Stimulated activated naive CD8-positive, alpha-beta T cell treated with anti-CD3 and anti-CD28 coated beads, Interleukin-15, Interleukin-2, amounts not matched to agents 100 ng/mL and 50 ng/mL, for 24 hours (primary cell): Measurements from ENCODE around the gene TMEM131.
A peak's percentile ranks its signal among the peaks of the same experiment; 100 is the strongest.

ENCODE experiments used
- H3K27ac Mint-ChIP-seq: one replicate; pipeline ENCODE4 v1.8.0; 2021; ENCODE audit warnings: mild to moderate bottlenecking, mixed read lengths
- H3K27me3 Mint-ChIP-seq: one replicate; pipeline ENCODE4 v1.8.0; 2021; ENCODE audit warnings: mixed read lengths
- H3K36me3 Mint-ChIP-seq: one replicate; pipeline ENCODE4 v1.8.0; 2021; ENCODE audit warnings: low read depth, mixed read lengths
- H3K4me1 Mint-ChIP-seq: one replicate; pipeline ENCODE4 v1.8.0; 2021; ENCODE audit warnings: low read depth, mixed read lengths
- H3K4me3 Mint-ChIP-seq: one replicate; pipeline ENCODE4 v1.8.0; 2021; ENCODE audit warnings: mild to moderate bottlenecking, mixed read lengths
- H3K9me3 Mint-ChIP-seq: one replicate; pipeline ENCODE4 v1.8.0; 2021; ENCODE audit warnings: mixed read lengths

TMEM131 gene

DNA sequence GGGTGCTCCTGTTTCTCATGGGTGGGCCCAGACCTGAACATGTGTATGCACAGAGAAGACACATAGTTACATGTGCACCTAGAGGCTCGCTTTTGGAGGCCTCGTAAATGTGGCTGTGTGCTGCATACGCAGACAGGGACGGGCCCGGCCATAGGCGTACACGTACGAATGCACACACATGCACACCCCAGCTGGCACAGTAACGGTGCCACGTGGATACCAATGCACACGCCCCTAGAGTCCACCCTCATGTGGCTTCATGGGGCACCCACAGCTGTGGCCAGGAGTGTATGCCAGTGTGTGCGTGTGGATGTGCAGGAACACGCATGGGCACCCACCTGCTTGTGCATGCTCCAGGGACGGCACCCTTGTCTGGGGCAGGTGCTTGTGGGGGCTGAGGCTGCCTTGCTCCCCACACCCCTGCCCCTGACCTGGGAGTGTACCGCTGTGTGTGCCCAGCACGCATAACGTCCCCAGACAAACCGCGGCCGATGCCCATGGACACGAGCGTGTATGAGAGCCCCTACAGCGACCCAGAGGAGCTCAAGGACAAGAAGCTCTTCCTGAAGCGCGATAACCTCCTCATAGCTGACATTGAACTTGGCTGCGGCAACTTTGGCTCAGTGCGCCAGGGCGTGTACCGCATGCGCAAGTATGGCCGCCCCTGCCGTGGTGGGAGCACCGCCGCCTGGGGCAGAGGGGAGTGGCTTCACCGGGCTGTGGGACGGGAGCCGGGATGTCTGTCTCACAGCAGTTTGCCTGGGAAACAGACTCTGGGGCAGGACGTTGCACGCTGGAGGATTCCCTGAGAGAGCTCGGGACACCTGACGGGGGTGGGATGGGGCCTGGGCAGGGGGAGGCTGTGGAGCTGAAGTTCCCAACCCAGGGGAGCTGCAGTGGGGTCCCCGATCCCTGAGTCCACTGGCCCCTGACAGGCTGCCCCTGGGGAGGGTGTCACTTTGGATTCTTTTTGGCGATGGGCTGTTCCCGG, 261.4 kb downstream of the TMEM131 start:
- Mint-ChIP-seq H3K4me1 (peaks cover 26% of the 10 kb centered on the region), H3K27me3 (no peaks in the 10 kb centered on the region), H3K27ac (no peak overlapping the region), H3K9me3 (peaks cover 4% of the 10 kb centered on the region), H3K36me3 (peaks cover 53% of the 10 kb centered on the region), H3K4me3 (no peak overlapping the region)

DNA sequence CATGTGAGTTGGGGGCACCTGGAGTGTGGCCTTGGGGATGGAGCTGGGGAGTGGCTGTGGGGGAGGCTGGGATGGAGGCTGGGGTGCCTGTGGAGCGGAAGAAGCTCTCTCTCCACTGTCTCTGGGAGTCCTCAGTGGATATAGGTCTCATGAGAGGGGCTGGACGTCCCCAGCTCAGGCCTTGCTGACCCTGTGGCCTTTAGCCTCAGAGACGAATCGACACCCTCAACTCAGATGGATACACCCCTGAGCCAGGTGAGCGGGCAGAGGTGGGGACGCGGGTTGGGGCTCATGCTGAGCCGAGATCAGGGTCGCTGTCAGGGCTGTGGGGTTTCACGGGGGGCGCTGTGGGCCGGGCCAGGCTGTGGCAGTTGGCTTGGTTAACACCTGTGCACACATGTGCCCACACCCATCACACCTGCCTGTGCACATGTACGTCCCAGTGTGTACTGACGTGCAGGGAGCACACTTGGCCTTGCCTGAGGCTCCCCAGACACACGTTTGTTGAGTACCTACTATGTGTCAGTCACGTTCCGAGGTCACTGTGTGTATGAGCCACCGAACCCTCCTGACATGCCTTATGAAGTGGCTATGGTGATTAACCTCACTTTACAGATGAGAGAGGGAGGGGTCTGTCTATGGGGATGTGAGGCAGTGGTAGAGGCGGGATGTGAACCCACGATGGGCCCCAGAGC, 262.3 kb downstream of the TMEM131 start:
- no peak overlapping the region for H3K27ac Mint-ChIP-seq
- H3K36me3 Mint-ChIP-seq: peaks cover 55% of the 10 kb centered on the region
- H3K4me1 Mint-ChIP-seq: peaks cover 34% of the 10 kb centered on the region
- peaks cover 4% of the 10 kb centered on the region for H3K9me3 Mint-ChIP-seq
- H3K4me3 Mint-ChIP-seq: no peak overlapping the region
- H3K27me3 Mint-ChIP-seq: no peaks in the 10 kb centered on the region

DNA sequence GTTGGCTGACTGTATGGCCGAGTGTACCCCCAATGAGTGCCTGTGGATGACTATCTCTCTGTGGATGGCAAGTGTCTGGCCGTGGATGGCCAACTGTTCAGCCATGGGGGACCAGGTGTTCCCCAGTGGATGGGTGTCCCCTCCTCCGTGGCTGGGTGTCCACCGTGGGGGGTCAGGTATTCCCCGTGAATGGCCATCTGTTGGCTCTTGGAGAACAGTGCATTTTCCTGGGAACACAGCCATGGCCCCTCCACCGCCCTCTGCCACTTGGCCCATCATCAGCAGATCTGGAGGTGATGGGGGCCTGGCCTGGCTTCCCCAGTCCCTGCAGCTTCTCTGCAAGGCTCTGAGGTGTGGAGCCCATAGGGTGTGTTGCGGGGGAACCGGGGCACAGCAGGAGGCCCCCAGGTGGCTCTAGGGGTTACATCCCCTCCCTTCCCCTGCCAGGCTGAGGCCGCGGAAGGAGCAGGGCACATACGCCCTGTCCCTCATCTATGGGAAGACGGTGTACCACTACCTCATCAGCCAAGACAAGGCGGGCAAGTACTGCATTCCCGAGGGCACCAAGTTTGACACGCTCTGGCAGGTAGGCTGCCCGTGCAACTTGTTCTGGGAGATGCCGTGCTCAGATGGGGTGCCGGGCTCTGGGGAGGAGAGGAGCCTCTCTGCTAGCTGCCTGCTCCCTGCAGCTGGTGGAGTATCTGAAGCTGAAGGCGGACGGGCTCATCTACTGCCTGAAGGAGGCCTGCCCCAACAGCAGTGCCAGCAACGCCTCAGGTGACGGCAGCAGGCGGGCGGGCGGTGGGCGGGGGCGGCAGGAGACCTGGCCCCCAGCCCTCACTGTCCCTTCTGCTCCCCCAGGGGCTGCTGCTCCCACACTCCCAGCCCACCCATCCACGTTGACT, 263.1 kb downstream of the TMEM131 start:
- no peak overlapping the region for H3K27ac Mint-ChIP-seq
- peaks cover 37% of the 10 kb centered on the region for H3K4me1 Mint-ChIP-seq
- H3K27me3 Mint-ChIP-seq: no peaks in the 10 kb centered on the region
- no peak overlapping the region for H3K4me3 Mint-ChIP-seq
- H3K9me3 Mint-ChIP-seq: peaks cover 4% of the 10 kb centered on the region
- peaks cover 58% of the 10 kb centered on the region for H3K36me3 Mint-ChIP-seq

DNA sequence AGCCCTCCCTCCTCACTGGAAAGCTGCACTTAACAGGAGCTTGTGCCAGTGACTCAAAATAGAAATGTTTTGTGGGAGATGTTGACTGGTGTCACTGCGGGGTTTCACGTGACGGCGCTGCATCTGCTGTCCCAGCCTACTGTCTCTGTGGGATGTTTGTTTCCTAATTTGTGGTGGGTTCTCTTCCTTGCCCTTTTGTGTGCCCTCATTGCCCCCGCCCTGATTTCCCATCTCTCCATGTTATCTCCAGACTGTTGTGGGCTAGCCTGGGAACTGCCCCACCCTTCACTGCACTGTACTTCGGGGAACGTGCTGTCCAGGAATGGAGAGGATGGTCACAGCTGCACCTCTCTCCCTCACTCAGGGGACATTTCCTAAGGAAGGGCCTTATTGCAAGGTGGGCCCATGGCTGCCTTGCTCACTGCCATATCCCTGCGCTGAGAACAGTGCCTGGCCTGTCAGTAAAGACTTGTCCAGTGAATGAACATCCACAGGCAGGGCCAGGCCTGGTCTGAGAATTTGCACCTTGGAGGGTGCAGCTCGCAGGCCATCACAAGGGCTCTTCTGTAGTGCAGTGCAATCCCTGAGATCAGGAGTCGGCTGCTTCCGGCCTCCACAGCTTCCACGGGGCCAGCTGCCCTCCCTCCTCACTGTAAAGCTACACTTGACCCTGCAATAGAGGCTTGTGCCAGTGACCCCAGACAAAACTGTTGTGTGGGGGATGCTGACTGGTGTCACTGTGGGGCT, 264.3 kb downstream of the TMEM131 start:
- Mint-ChIP-seq H3K27me3 (no peaks in the 10 kb centered on the region), H3K27ac (peak overlapping the region; percentile 70), H3K36me3 (peaks cover 62% of the 10 kb centered on the region), H3K4me1 (peaks cover 50% of the 10 kb centered on the region), H3K9me3 (peaks cover 4% of the 10 kb centered on the region), H3K4me3 (no peak overlapping the region)

DNA sequence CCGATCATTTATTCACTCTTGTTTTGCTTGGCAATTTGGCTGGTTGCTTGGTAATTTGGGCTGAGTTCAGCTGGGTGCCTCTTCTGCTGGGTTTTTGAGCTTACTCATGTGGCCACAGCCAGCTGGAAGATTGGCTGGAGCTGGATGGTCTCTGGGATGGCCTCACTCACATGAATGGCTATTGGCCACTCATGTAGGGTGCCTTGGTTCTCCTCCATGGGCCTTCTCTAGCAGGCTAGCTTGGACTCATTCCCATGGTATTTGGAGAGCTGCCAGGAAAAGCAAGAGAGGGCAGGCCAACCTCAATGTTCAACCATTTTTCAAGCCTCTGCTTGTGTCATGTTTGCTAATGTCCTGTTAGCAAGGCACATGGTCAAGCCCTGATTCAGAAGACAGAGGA, 265.5 kb downstream of the TMEM131 start:
- H3K27ac Mint-ChIP-seq: peak overlapping the region; percentile 70
- peaks cover 62% of the 10 kb centered on the region for H3K4me1 Mint-ChIP-seq
- H3K27me3 Mint-ChIP-seq: no peaks in the 10 kb centered on the region
- no peak overlapping the region for H3K4me3 Mint-ChIP-seq
- H3K9me3 Mint-ChIP-seq: peaks cover 4% of the 10 kb centered on the region
- peaks cover 70% of the 10 kb centered on the region for H3K36me3 Mint-ChIP-seq

DNA sequence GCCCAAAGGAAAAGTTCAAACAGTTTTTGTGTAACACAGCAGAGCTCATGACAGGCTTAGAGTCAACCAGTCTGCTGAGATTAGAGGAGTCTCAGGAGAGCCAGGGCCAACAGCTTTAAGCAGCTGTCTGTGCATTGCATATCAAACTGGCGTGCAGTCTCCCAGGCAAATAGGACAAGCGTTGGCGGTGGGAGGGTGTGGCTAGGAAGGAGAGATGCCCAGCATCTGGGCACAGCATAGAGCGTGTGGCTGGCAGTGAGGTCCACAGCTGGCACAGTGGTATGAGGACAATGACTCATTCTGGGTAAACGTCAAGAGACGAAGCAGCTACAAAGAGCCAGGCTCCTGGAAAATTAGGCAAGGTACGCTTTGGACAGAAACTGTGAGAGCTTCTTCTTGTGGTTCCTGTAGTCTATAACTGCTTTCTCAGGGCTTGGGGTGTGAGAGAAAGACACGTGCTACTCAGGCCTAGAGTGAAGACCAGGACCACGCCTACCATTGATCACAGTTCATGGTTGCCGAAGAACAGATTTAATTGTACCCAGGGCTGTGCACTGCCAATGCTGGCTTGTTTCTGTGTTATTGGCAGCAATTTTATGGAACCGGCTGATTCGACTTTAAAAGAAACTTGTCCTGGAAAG, 267.5 kb downstream of the TMEM131 start:
- Mint-ChIP-seq H3K27me3 (no peaks in the 10 kb centered on the region), H3K27ac (peak overlapping the region; percentile 84), H3K9me3 (peaks cover 4% of the 10 kb centered on the region), H3K4me1 (peaks cover 78% of the 10 kb centered on the region), H3K4me3 (peak overlapping the region; percentile 36), H3K36me3 (peaks cover 73% of the 10 kb centered on the region)

DNA sequence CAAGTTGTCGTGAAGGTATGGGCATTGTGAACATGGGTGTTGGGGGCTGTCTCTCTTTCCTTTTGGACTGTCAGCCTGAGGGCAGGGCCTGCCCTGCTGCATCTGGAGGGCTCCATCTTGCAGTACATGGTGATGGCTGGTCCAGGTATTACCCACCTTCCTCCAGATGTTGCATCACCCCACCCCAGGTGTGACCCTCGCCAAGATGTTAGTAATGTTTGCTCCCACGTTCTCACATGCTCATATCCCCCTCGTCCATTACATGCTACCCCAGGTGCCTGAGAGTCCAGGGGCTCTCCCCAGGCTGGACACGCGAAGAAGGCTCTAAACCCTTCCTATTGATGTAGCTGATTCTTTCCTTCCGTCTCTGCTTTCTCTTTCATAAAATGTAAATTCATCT, 268.5 kb downstream of the TMEM131 start:
- H3K9me3 Mint-ChIP-seq: peaks cover 4% of the 10 kb centered on the region
- peaks cover 81% of the 10 kb centered on the region for H3K36me3 Mint-ChIP-seq
- no peaks in the 10 kb centered on the region for H3K27me3 Mint-ChIP-seq
- H3K27ac Mint-ChIP-seq: peak overlapping the region; percentile 84
- H3K4me1 Mint-ChIP-seq: peaks cover 86% of the 10 kb centered on the region
- H3K4me3 Mint-ChIP-seq: peak overlapping the region; percentile 21

DNA sequence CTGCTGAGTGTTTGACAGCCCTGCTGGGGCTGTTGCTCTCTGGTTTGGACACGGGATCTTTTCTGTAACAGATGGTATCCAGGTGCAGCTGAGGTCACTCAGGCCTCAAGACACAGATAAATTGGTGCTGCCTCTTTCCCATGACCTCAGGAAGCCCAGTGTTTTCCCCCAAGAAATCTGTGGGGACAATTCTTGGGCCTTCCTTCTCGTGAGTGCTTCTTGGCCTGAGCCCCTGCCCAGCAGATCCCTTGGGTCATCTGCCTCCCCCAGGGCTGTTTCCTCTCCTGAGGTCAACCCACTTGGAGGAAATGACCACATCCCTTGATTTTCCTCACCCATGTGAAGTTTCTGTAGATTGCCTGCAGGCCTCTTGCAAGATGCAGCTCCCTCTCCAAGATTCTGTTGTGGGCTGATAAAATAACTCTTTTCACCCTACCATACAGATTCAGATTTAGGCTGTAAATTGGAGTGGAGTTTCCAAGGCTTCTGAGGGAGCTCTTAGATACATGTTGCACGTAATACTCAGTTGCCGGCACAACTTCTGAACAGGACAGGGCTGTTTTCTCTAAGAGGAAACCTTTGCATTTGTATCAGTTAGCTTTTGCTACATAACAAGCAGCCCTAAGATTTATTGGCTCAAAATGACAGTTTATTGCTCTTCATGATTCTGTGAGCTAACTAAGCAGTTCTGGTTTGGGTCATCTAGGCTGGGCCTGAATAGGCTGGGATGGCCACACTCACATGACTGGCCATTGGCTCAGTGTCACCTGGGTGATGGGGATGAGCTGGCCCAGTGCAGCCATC, 269.3 kb downstream of the TMEM131 start:
- Mint-ChIP-seq H3K27ac (peak overlapping the region; percentile 84), H3K36me3 (peaks cover 77% of the 10 kb centered on the region), H3K4me1 (peaks cover 88% of the 10 kb centered on the region), H3K4me3 (no peak overlapping the region), H3K9me3 (peaks cover 4% of the 10 kb centered on the region), H3K27me3 (no peaks in the 10 kb centered on the region)

DNA sequence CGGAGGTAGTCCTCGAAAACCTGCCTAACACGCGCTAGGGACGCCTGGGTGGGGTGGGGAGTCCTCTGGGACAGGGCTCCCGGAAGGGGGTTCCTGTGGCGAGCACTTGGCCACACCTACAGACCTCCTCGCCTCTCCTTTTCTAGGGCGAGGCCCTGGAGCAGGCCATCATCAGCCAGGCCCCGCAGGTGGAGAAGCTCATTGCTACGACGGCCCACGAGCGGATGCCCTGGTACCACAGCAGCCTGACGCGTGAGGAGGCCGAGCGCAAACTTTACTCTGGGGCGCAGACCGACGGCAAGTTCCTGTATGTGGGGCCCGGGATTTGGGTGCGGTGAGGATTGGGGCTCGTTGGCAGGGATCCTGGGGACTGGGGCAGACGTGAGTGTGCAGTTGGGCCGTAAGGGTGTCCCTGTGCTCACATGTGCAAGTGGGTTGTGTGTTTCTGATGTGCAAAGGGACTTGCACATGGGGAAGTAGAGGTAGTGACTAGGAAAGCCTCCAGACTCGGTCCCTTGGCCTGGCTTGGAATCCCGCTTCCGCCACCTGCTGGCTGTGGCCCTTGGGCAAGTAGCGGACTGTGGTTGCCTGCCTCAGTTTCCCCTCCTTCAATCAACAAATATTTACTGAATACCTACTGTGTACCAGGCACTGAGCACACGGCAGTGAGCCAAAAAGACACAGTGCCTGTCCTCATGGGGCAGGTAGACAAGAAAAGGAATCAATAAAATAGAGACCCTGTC, 270.6 kb downstream of the TMEM131 start:
- Mint-ChIP-seq H3K4me1 (peaks cover 91% of the 10 kb centered on the region), H3K9me3 (peaks cover under 1% of the 10 kb centered on the region), H3K27me3 (no peaks in the 10 kb centered on the region), H3K4me3 (peak overlapping the region; percentile 11), H3K36me3 (peaks cover 76% of the 10 kb centered on the region), H3K27ac (peak overlapping the region; percentile 72)

DNA sequence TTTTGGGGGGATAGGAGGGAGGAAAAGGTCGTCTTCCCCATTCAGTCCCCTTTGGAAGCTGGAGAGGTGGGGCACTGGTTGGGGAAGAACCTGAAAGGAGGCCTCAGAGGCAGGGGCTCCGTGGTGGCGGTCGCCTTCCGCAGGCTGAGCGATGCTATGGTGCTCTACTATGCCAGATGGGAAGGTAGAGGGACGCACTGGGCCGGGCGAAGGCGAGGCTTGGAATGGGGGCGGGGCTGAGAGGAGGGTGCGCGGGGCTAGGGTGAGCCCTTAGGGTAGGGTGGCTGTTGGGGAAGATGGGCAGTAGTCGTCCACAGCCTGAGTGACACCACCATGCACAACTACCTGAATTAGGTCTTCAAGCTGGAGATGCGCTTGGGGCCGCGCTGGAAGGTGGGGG, 271.2 kb downstream of the TMEM131 start:
- Mint-ChIP-seq H3K36me3 (peaks cover 76% of the 10 kb centered on the region), H3K27me3 (no peaks in the 10 kb centered on the region), H3K4me3 (no peak overlapping the region), H3K27ac (no peak overlapping the region), H3K9me3 (no peaks in the 10 kb centered on the region), H3K4me1 (peaks cover 93% of the 10 kb centered on the region)

DNA sequence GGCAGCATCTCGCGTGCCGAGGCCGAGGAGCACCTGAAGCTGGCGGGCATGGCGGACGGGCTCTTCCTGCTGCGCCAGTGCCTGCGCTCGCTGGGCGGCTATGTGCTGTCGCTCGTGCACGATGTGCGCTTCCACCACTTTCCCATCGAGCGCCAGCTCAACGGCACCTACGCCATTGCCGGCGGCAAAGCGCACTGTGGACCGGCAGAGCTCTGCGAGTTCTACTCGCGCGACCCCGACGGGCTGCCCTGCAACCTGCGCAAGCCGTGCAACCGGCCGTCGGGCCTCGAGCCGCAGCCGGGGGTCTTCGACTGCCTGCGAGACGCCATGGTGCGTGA, 271.7 kb downstream of the TMEM131 start:
- peaks cover 93% of the 10 kb centered on the region for H3K4me1 Mint-ChIP-seq
- H3K4me3 Mint-ChIP-seq: no peak overlapping the region
- peaks cover 76% of the 10 kb centered on the region for H3K36me3 Mint-ChIP-seq
- H3K27ac Mint-ChIP-seq: no peak overlapping the region
- H3K27me3 Mint-ChIP-seq: no peaks in the 10 kb centered on the region
- H3K9me3 Mint-ChIP-seq: no peaks in the 10 kb centered on the region

DNA sequence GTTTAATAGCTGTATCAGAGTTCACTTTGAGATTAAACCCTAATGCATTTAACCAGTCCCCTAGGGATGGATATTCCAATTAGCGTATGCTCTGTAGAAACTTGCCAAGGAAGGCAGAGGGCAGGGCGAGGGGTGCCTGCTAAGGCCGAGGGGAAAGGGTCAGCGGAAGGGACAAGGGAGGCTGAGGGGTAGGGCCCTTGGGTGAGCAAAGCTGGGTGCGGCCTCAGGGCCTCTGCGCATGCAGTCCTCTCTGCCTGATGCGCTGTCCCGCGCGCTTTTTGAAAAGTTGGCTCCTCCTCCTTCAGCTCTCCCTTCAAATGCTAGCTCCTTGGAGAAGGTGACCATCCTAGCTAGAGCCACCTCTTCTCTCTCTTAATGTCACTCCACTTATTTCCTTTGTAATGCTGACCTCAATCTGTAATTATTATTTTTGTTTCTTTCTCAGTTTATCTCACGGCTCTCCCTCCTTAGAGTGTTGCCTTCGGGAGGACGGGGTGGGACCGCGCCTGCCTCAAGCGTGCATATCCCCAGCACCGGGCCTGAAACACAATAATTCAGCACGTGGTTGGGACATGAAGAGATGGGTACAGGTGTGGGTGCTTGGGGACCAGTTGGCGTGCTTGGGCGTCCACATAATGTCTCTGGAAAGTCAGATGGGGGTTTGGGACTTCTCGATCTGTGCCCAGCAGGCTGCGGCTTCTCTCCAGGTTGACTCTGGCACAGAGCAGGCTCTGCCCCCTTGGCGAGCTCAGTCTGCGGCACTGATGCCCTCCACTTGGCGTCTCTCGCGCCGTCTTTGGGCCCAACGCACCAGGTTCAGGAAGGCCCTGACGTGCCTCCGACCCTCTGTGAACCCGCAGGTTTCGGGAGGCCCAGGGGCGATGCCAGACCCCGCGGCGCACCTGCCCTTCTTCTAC, 272.3 kb downstream of the TMEM131 start:
- no peak overlapping the region for H3K4me3 Mint-ChIP-seq
- H3K4me1 Mint-ChIP-seq: peaks cover 93% of the 10 kb centered on the region
- H3K27ac Mint-ChIP-seq: peak overlapping the region; percentile 13
- H3K27me3 Mint-ChIP-seq: no peaks in the 10 kb centered on the region
- peaks cover 76% of the 10 kb centered on the region for H3K36me3 Mint-ChIP-seq
- no peaks in the 10 kb centered on the region for H3K9me3 Mint-ChIP-seq
